Subcutaneous abdominal adipose tissue (tissue), 5 donors: ENCODE measurements around the gene GPX1.

Source experiments
- H3K27ac ChIP-seq: one replicate; pipeline ENCODE4 v1.7.0; 2013; ENCODE audit warnings: low read depth, mild to moderate bottlenecking, inconsistent platforms, low read length, moderate library complexity
- H3K27me3 ChIP-seq, 5 donors: one replicate each; pipeline ENCODE4 v1.7.0; 2013; ENCODE audit warnings: low read length in 5 of 5, inconsistent platforms in 1 of 5; ENCODE audit not compliant: control insufficient read depth in 5 of 5, insufficient read depth in 4 of 5
- H3K36me3 ChIP-seq, 5 donors: one replicate each; pipeline ENCODE4 v1.7.0; 2013; ENCODE audit warnings: low read length in 5 of 5; ENCODE audit not compliant: control insufficient read depth in 5 of 5, insufficient read depth in 5 of 5
- H3K4me1 ChIP-seq, 5 donors: one replicate each; pipeline ENCODE4 v1.7.0; 2013; ENCODE audit warnings: low read length in 5 of 5, mild to moderate bottlenecking in 3 of 5, moderate library complexity in 1 of 5; ENCODE audit not compliant: control insufficient read depth in 5 of 5, insufficient read depth in 5 of 5
- H3K4me3 ChIP-seq, 5 donors: one replicate each; pipeline ENCODE4 v1.7.0; 2013; ENCODE audit warnings: low read length in 5 of 5, low read depth in 1 of 5
- H3K9ac ChIP-seq, 5 donors: one replicate each; pipeline ENCODE4 v1.7.0; 2013; ENCODE audit warnings: low read length in 5 of 5, mild to moderate bottlenecking in 4 of 5, moderate library complexity in 3 of 5
- H3K9me3 ChIP-seq, 5 donors: one replicate each; pipeline ENCODE4 v1.7.0; 2013; ENCODE audit warnings: low read length in 5 of 5; ENCODE audit not compliant: control insufficient read depth in 5 of 5
- donor health status: healthy.
- donor health status: healthy.
- donor health status: healthy.
- donor health status: healthy.
- donor health status: healthy.

The GPX1 gene

GRCh38 chr3:49327485-49327884 is 30.7 kb downstream of the GPX1 start:
- H3K9me3 ChIP-seq = no peaks in the 10 kb centered on the region
- no peaks in the 10 kb centered on the region for H3K27me3 ChIP-seq
- H3K36me3 ChIP-seq = peaks cover 12 to 75% (median 59%) of the 10 kb centered on the region in 5 donors
- no peak overlapping the region for H3K9ac ChIP-seq
- no peak overlapping the region for H3K4me3 ChIP-seq
- H3K27ac ChIP-seq = no peak overlapping the region
- H3K4me1 ChIP-seq = peaks cover 0 to 3% (median 0%) of the 10 kb centered on the region in 5 donors

- H3K36me3 ChIP-seq = peaks cover 24 to 81% (median 71%) of the 10 kb centered on the region in 5 donors
- no peaks in the 10 kb centered on the region for H3K4me1 ChIP-seq
- H3K9me3 ChIP-seq = no peaks in the 10 kb centered on the region
- no peak overlapping the region for H3K9ac ChIP-seq
- no peak overlapping the region for H3K4me3 ChIP-seq
- H3K27ac ChIP-seq = no peak overlapping the region
- no peaks in the 10 kb centered on the region for H3K27me3 ChIP-seq
Measured at GRCh38 chr3:49324768-49325167, 33.4 kb downstream of the GPX1 start.

GRCh38 chr3:49316696-49317457 is 41.3 kb downstream of the GPX1 start:
- H3K27ac ChIP-seq = no peak overlapping the region
- no peak overlapping the region for H3K4me3 ChIP-seq
- no peaks in the 10 kb centered on the region for H3K9me3 ChIP-seq
- H3K27me3 ChIP-seq = no peaks in the 10 kb centered on the region
- no peak overlapping the region for H3K9ac ChIP-seq
- H3K4me1 ChIP-seq = peaks cover 0 to 5% (median 0%) of the 10 kb centered on the region in 5 donors
- H3K36me3 ChIP-seq = peaks cover 11 to 83% (median 48%) of the 10 kb centered on the region in 5 donors

- Histone ChIP-seq H3K27me3 (no peaks in the 10 kb centered on the region), H3K36me3 (peaks cover 5 to 77% (median 49%) of the 10 kb centered on the region in 5 donors), H3K4me3 (no peak overlapping the region), H3K9ac (peak overlapping the region in 1 of 5 donors; percentile 20), H3K9me3 (no peaks in the 10 kb centered on the region), H3K27ac (no peak overlapping the region), H3K4me1 (peaks cover 0 to 5% (median 0%) of the 10 kb centered on the region in 5 donors)
Measured at GRCh38 chr3:49313896-49314688, 44.1 kb downstream of the GPX1 start.

DNA sequence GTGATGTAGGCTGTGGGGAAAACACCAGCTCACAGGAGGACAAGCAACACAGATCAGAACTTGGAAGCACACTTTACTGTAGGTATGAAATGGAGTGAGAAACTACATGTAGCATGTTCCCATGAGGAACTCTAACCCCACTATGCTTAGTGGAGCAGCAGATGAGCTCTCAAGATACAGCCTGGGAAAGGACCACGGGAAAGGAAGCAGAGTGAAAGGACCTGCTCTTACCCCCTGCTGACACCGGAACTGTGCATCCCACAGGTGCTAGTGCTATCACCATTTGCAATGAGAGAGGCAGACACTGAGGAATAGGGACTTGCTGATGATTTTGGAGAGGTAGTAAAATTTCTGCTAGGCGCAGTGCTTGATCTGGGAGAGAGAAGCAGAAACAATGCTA is 46.9 kb downstream of the GPX1 start:
- Histone ChIP-seq H3K9ac (no peak overlapping the region), H3K4me3 (no peak overlapping the region), H3K4me1 (peaks cover 0 to 8% (median 2%) of the 10 kb centered on the region in 5 donors), H3K36me3 (peaks cover 4 to 72% (median 48%) of the 10 kb centered on the region in 5 donors), H3K9me3 (no peaks in the 10 kb centered on the region), H3K27me3 (no peaks in the 10 kb centered on the region), H3K27ac (no peak overlapping the region)

- no peak overlapping the region for H3K4me3 ChIP-seq
- no peak overlapping the region for H3K27ac ChIP-seq
- no peaks in the 10 kb centered on the region for H3K27me3 ChIP-seq
- H3K4me1 ChIP-seq = peaks cover 0 to 8% (median 2%) of the 10 kb centered on the region in 5 donors
- no peaks in the 10 kb centered on the region for H3K9me3 ChIP-seq
- H3K9ac ChIP-seq = no peak overlapping the region
- H3K36me3 ChIP-seq = peaks cover 5 to 72% (median 48%) of the 10 kb centered on the region in 5 donors
Measured at GRCh38 chr3:49310677-49311076, 47.5 kb downstream of the GPX1 start.
